ENCODE measurements around the gene FNDC11. TPM values are rescaled to one million over a fixed set of nuclear protein-coding genes. Genes with fewer than 3 reads are reported as not detected.

Gene FNDC11
- total RNA-seq, 4 donors from 2014 or later: 0.19 to 0.38 TPM; not detected in 2

- DNase-seq (ENCODE audit: low spot score) (no peak), ATAC-seq (ENCODE audit: low FRiP score) (no peak)
- TF ChIP-seq CTCF (IDR thresholded peaks at IDR 0.05): no peak
Measured at GRCh38 chr20:63548542-63548941, 5.4 kb upstream of the FNDC11 start.

GRCh38 chr20:63549019-63549418 lies 4.9 kb upstream of the FNDC11 start:
- ATAC-seq (ENCODE audit: low FRiP score): no peak
- TF ChIP-seq CTCF (IDR thresholded peaks at IDR 0.05): no peak

GRCh38 chr20:63549679-63550282 lies 4.2 kb upstream of the FNDC11 start:
- DNase-seq (ENCODE audit: low spot score) (no peak), ATAC-seq (ENCODE audit: low FRiP score) (no peak)
- TF ChIP-seq CTCF (IDR thresholded peaks at IDR 0.05): no peak

More at GRCh38 chr20:63549019-63549418, 4.9 kb upstream of the FNDC11 start:
- DNase-seq (ENCODE audit: low spot score): no peak

- ATAC-seq (ENCODE audit: low FRiP score) (no peak), DNase-seq (ENCODE audit: low spot score) (no peak)
- TF ChIP-seq CTCF (IDR thresholded peaks at IDR 0.05): no peak
Measured at GRCh38 chr20:63551068-63551467, 2.9 kb upstream of the FNDC11 start.

DNA sequence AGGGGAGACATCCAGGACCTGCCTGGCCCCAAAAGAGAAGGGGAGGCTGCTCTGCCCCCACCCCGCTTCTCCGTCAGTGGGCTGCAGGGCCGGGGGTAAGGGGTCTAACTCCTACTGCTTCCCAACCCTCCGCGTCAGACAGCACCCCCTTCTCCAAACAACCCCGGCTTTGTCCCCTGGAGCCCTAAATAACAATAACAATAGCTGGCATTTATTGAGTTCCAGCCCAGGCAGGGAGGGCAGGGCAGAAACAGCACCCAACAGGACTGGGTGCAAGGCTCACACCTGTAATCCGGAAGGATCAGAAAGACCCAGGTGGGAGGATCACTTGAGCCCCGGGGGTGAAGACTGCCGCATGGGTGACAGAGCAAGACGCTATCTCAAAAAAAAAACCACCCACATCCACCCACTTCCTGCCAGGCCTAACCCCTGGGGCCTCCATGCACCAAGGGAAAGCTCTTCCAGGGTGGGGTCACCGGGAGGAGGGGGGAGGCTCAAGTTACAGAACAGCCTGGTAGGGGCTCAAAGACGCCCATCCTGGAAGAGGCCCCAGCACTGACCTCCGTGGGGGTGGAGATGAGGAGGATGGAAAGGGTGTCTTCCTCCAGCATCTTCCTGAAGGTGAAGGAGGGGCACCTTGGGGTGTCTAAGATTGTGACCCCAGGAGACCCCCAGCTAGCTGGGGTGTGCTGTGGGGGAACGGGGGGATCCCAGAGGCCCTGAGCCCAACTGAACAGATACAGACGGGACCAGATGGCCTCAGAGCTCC lies 1.3 kb upstream of the FNDC11 start:
- no peak for TF ChIP-seq CTCF (IDR thresholded peaks at IDR 0.05)
- DNase-seq (ENCODE audit: low spot score) (no peak), ATAC-seq (ENCODE audit: low FRiP score) (no peak)

DNA sequence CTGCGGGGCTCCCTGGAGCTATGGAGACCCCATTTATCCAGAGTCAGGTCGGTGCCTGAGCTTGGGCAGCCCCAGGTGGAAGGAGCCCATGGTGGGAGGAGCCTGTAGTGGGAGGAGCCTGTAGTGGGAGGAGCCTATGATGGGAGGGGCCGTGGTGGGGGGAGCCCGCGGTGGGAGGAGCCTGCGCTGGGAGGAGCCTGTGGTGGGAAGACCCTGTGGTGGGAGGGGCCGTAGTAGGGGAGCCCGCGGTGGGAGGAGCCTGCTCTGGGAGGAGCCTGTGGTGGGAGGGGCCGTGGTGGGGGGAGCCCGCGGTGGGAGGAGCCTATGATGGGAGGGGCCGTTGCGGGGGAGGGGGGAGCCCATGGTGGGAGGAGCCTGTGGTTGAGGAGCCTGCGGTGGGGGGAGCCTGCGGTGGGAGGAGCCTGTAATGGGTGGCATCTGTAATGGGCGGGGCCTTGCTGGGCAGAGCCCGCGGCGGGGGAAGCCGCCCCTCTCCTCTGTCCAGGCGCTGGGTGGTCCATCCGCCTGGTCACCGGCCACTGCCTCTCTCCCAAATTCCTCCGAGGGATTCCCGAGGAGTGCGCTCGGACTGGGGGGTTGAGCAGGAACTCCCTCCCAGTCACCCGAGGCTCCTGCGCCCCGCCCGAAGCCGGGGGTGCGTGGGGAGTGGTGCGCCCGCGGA lies 567 bp upstream of the FNDC11 start:
- no peak for TF ChIP-seq CTCF (IDR thresholded peaks at IDR 0.05)
- DNase-seq (ENCODE audit: low spot score) (peak; percentile 70), ATAC-seq (ENCODE audit: low FRiP score) (peak; percentile 76)
